ENCODE measurements around the gene HOXB5.

DNA sequence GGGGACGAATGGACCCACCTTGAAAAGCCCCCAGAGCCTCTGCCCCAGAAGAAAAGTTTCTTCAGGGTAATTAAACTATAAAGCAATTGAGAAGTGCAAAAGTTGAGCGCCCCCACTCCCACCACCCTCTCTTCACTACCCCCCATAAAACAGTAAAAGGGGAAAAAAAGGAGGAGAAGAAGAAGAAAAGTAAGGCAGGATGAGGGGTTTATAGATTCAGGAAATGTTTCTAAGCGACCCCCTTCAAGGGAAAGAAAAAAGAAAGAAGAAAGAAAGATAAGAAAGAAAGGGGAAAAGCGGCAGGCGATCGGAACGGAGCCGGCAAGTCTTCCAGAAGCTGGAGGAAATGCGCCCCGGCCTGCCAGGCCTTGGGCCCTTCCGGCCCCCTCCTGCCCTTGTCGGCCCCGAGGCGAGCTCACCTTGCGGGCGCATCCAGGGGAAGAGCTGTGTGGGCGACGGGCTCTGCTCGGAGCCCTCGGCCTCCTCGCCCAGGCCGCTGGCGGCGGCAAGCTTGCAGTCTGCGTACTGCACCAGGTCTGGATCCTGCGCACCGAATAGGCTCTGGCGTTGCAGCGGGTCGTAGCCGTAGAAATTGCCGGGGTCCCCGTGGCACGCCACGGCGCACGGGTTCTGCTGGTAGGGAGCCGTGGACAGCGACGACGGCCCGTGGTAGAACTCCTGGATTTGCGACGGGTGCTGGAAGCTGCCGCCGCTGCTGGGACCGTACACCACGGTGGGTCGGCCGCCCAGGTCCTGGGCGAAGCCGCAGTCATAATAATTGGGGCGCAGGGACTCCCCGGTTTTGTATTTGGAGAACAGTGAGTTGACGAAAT, 20.5 kb upstream of the HOXB5 start:
- TF ChIP-seq CTCF (IDR thresholded peaks at IDR 0.05; ENCODE audit: low read depth, low read length) = no peak
- no peak for TF ChIP-seq EZH2phosphoT487 (IDR thresholded peaks at IDR 0.05; ENCODE audit: low read depth)
